GM23338 (cell line): ENCODE data around the gene FARS2.

Source experiments
- CREB1 ChIP-seq: fragments of 250-450 bp; sonication (Bioruptor Pico); IDR thresholded peaks from 2 replicates; pipeline ENCODE4 v1.5.0; 2020; ENCODE audit warnings: low read depth, mild to moderate bottlenecking, moderate library complexity
- EZH2 ChIP-seq: fragments of 200-600 bp; sonication (generic); IDR thresholded peaks from one replicate; pipeline ENCODE4 v1.8.0; 2017; ENCODE audit warnings: antibody characterized with exemption, mild to moderate bottlenecking, low read depth; ENCODE audit not compliant: unreplicated experiment
- EZH2phosphoT487 ChIP-seq: fragments of 200-600 bp; sonication (generic); IDR thresholded peaks from one replicate; pipeline ENCODE4 v1.8.1; 2018; ENCODE audit warnings: antibody characterized with exemption; ENCODE audit not compliant: unreplicated experiment
- JUNB ChIP-seq: IDR thresholded peaks from one replicate; pipeline ENCODE4 v1.6.1; 2016; ENCODE audit warnings: antibody characterized with exemption; ENCODE audit not compliant: unreplicated experiment
- NANOG ChIP-seq: IDR thresholded peaks from 2 replicates; pipeline ENCODE4 v1.6.1; 2016; ENCODE audit warnings: antibody characterized with exemption, borderline replicate concordance
- POLR2AphosphoS5 ChIP-seq: IDR thresholded peaks from 2 replicates; pipeline ENCODE4 v1.6.1; 2016; ENCODE audit warnings: antibody characterized with exemption, low read depth
- STAT1 ChIP-seq: IDR thresholded peaks from one replicate; pipeline ENCODE4 v1.6.1; 2016; ENCODE audit warnings: antibody characterized with exemption; ENCODE audit not compliant: unreplicated experiment
- ZNF114 ChIP-seq: fragments of 250-450 bp; sonication (Bioruptor Pico); IDR thresholded peaks from 2 replicates; pipeline ENCODE4 v1.5.0; 2020; ENCODE audit warnings: mild to moderate bottlenecking, moderate library complexity
- ZNF331 ChIP-seq: fragments of 250-450 bp; sonication (Bioruptor Pico); IDR thresholded peaks from 2 replicates; pipeline ENCODE4 v1.5.0; 2020; ENCODE audit warnings: low read depth, mild to moderate bottlenecking, moderate library complexity
- TF ChIP-seq, protein P1 (sequence below), 2 experiments: fragments of 200-600 bp in 1 of 2; sonication (generic) in 1 of 2; conservative IDR thresholded peaks; 2 replicates each; pipeline versions ENCODE4 v1.5.1 to v1.6.1; 2016 to 2017; ENCODE audit warnings: antibody characterized with exemption in 2 of 2, low read depth in 2 of 2, mild to moderate bottlenecking in 2 of 2, moderate library complexity in 1 of 2
- TF ChIP-seq, protein P2 (sequence below): IDR thresholded peaks from one replicate; pipeline ENCODE4 v1.6.1; 2018; ENCODE audit warnings: antibody characterized with exemption; ENCODE audit not compliant: unreplicated experiment
- TF ChIP-seq, protein P3 (sequence below): IDR thresholded peaks from 2 replicates; pipeline ENCODE4 v1.6.1; 2016; ENCODE audit warnings: antibody characterized with exemption

DNA sequence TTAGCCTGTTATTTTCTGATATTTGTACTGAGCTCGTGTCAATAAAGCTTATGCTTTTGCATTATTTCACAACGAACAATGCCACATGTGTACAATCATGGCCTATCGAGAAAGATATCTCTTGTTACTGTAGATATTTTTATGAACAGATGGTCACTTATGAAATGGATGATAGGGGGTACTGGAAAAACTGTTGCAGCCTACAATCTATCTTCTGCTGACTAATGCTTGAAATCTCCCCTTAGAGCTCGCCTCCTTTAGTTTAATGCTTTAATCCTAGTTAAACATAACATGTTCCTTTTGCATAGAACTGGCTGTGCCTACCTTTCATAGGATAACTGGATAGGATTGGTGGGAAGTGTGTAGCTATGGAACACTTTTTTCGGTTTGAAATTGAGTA, 296.2 kb downstream of the FARS2 start:
- TF ChIP-seq EZH2phosphoT487 (no peak), EZH2 (no peak), POLR2AphosphoS5 (no peak), JUNB (no peak), CREB1 (CRISPR knock-in tag) (no peak), NANOG (no peak), ZNF114 (CRISPR knock-in tag) (no peak), STAT1 (no peak), ZNF331 (CRISPR knock-in tag) (no peak)
- TF ChIP-seq, protein P1, sequence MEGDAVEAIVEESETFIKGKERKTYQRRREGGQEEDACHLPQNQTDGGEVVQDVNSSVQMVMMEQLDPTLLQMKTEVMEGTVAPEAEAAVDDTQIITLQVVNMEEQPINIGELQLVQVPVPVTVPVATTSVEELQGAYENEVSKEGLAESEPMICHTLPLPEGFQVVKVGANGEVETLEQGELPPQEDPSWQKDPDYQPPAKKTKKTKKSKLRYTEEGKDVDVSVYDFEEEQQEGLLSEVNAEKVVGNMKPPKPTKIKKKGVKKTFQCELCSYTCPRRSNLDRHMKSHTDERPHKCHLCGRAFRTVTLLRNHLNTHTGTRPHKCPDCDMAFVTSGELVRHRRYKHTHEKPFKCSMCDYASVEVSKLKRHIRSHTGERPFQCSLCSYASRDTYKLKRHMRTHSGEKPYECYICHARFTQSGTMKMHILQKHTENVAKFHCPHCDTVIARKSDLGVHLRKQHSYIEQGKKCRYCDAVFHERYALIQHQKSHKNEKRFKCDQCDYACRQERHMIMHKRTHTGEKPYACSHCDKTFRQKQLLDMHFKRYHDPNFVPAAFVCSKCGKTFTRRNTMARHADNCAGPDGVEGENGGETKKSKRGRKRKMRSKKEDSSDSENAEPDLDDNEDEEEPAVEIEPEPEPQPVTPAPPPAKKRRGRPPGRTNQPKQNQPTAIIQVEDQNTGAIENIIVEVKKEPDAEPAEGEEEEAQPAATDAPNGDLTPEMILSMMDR (conservative IDR thresholded peaks at IDR 0.05; ENCODE audit: low read depth in 2 of 2): no peak
- TF ChIP-seq, protein P2, sequence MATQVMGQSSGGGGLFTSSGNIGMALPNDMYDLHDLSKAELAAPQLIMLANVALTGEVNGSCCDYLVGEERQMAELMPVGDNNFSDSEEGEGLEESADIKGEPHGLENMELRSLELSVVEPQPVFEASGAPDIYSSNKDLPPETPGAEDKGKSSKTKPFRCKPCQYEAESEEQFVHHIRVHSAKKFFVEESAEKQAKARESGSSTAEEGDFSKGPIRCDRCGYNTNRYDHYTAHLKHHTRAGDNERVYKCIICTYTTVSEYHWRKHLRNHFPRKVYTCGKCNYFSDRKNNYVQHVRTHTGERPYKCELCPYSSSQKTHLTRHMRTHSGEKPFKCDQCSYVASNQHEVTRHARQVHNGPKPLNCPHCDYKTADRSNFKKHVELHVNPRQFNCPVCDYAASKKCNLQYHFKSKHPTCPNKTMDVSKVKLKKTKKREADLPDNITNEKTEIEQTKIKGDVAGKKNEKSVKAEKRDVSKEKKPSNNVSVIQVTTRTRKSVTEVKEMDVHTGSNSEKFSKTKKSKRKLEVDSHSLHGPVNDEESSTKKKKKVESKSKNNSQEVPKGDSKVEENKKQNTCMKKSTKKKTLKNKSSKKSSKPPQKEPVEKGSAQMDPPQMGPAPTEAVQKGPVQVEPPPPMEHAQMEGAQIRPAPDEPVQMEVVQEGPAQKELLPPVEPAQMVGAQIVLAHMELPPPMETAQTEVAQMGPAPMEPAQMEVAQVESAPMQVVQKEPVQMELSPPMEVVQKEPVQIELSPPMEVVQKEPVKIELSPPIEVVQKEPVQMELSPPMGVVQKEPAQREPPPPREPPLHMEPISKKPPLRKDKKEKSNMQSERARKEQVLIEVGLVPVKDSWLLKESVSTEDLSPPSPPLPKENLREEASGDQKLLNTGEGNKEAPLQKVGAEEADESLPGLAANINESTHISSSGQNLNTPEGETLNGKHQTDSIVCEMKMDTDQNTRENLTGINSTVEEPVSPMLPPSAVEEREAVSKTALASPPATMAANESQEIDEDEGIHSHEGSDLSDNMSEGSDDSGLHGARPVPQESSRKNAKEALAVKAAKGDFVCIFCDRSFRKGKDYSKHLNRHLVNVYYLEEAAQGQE: no peak
- TF ChIP-seq, protein P3, sequence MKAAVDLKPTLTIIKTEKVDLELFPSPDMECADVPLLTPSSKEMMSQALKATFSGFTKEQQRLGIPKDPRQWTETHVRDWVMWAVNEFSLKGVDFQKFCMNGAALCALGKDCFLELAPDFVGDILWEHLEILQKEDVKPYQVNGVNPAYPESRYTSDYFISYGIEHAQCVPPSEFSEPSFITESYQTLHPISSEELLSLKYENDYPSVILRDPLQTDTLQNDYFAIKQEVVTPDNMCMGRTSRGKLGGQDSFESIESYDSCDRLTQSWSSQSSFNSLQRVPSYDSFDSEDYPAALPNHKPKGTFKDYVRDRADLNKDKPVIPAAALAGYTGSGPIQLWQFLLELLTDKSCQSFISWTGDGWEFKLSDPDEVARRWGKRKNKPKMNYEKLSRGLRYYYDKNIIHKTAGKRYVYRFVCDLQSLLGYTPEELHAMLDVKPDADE: no peak
